IMR-90 (cell line): ENCODE data around the gene USP54. TPM values are rescaled to one million over a fixed set of nuclear protein-coding genes. Genes with fewer than 3 reads are reported as not detected.

ENCODE experiments used
- ATAC-seq: fragments of 200-7000 bp; cut with Tn5 transposase; 2 replicates; pipeline ENCODE4 v1.9.1; 2020; ENCODE audit warnings: low read depth, mild to moderate bottlenecking, moderate library complexity
- BruUV-seq: library from RNA; stranded (reverse); fragments of 400-500 nt; replicated peaks from 2 replicates; lab custom pipeline; 2021; lab: Mats Ljungman, UMichigan
- CTCF ChIA-PET: fragments of 300-600 bp; formaldehyde crosslinking; extraction: SDS; loops from one replicate; lab custom pipeline; 2021; ENCODE audit warnings: antibody characterized with exemption; lab: Yijun Ruan, JAX
- POLR2A ChIA-PET: fragments of 300-600 bp; sonication (Branson Sonifier 250); formaldehyde crosslinking; loops from one replicate; lab custom pipeline; 2022; ENCODE audit warnings: antibody characterized with exemption; ENCODE audit not compliant: unreplicated experiment; lab: Charles Lee
- DNase-seq: peaks from one replicate; pipeline ENCODE4 v3.0.0; 2013
- H2AFZ ChIP-seq: replicated peaks from 2 replicates; pipeline ENCODE3; 2013; ENCODE audit warnings: low read length, mild to moderate bottlenecking; ENCODE audit not compliant: poor library complexity
- H2AK5ac ChIP-seq: 2 replicates; pipeline ENCODE4 v1.6.1; 2013; ENCODE audit warnings: low read depth, low read length, inconsistent platforms
- H2AK9ac ChIP-seq: replicated peaks from 2 replicates; pipeline ENCODE3; 2013; ENCODE audit warnings: mild to moderate bottlenecking, low read depth, low read length, moderate library complexity; ENCODE audit not compliant: poor library complexity
- H2BK120ac ChIP-seq: 2 replicates; pipeline ENCODE4 v1.6.1; 2013; ENCODE audit warnings: low read depth, low read length, inconsistent platforms
- H2BK15ac ChIP-seq: 3 replicates; pipeline ENCODE4 v1.6.1; 2013; ENCODE audit warnings: low read depth, low read length, inconsistent platforms
- H2BK20ac ChIP-seq: 2 replicates; pipeline ENCODE4 v1.6.1; 2013; ENCODE audit warnings: low read depth, mild to moderate bottlenecking, inconsistent platforms, low read length, moderate library complexity
- H2BK5ac ChIP-seq: 2 replicates; pipeline ENCODE4 v1.6.1; 2013; ENCODE audit warnings: mild to moderate bottlenecking, low read depth, low read length, inconsistent platforms; ENCODE audit not compliant: poor library complexity, severe bottlenecking
- H3K14ac ChIP-seq: replicated peaks from 2 replicates; pipeline ENCODE4 v1.6.1; 2013; ENCODE audit warnings: low read depth, low read length, inconsistent platforms
- H3K18ac ChIP-seq: 2 replicates; pipeline ENCODE4 v1.6.1; 2013; ENCODE audit warnings: low read depth, low read length, control low read depth
- H3K23ac ChIP-seq: 2 replicates; pipeline ENCODE4 v1.6.1; 2013; ENCODE audit warnings: low read depth, low read length, inconsistent platforms
- H3K27ac ChIP-seq: 2 replicates; pipeline ENCODE4 v1.5.1; 2013; ENCODE audit warnings: mild to moderate bottlenecking, control low read depth, low read length; ENCODE audit not compliant: insufficient read depth
- H3K27me3 ChIP-seq: 2 replicates; pipeline ENCODE4 v1.6.1; 2013; ENCODE audit warnings: low read length; ENCODE audit not compliant: control insufficient read depth, insufficient read depth
- H3K36me3 ChIP-seq: 2 replicates; pipeline ENCODE4 v1.6.1; 2013; ENCODE audit warnings: low read length, mixed read lengths; ENCODE audit not compliant: control insufficient read depth, insufficient read depth
- H3K4ac ChIP-seq: 2 replicates; pipeline ENCODE4 v1.6.1; 2013; ENCODE audit warnings: low read depth, low read length, inconsistent platforms
- H3K4me1 ChIP-seq: 2 replicates; pipeline ENCODE4 v1.6.1; 2013; ENCODE audit warnings: low read length, mixed read lengths; ENCODE audit not compliant: control insufficient read depth, insufficient read depth
- H3K4me2 ChIP-seq: 2 replicates; pipeline ENCODE4 v1.6.1; 2013; ENCODE audit warnings: low read depth, mild to moderate bottlenecking, control low read depth, low read length, moderate library complexity
- H3K4me3 ChIP-seq: 2 replicates; pipeline ENCODE4 v1.5.1; 2013; ENCODE audit warnings: low read depth, mild to moderate bottlenecking, control low read depth, low read length, moderate library complexity; ENCODE audit not compliant: insufficient read depth
- H3K56ac ChIP-seq: 2 replicates; pipeline ENCODE4 v1.6.1; 2013; ENCODE audit warnings: low read length, inconsistent platforms; ENCODE audit not compliant: insufficient read depth; ENCODE audit errors: extremely low read depth
- H3K79me1 ChIP-seq, 2 experiments: 2 replicates each; pipeline ENCODE4 v1.6.1; 2013; ENCODE audit warnings: low read length in 2 of 2, inconsistent platforms in 1 of 2, low read depth in 1 of 2
- H3K9ac ChIP-seq: 2 replicates; pipeline ENCODE4 v1.6.1; 2013; ENCODE audit warnings: low read depth, low read length, control low read depth
- H3K9me1 ChIP-seq: 2 replicates; pipeline ENCODE4 v1.6.1; 2013; ENCODE audit warnings: low read length, inconsistent platforms; ENCODE audit not compliant: insufficient read depth
- H3K9me3 ChIP-seq: 2 replicates; pipeline ENCODE4 v1.6.1; 2013; ENCODE audit warnings: low read length; ENCODE audit not compliant: control insufficient read depth, insufficient read depth
- H4K20me1 ChIP-seq: 2 replicates; pipeline ENCODE4 v1.6.1; 2013; ENCODE audit warnings: low read length, inconsistent platforms; ENCODE audit not compliant: insufficient read depth
- H4K5ac ChIP-seq: 2 replicates; pipeline ENCODE4 v1.6.1; 2013; ENCODE audit warnings: mild to moderate bottlenecking, low read depth, low read length, control low read depth
- H4K8ac ChIP-seq, 2 experiments: 2 replicates each; pipeline ENCODE4 v1.6.1; 2013; ENCODE audit warnings: low read depth in 2 of 2, low read length in 2 of 2, control low read depth in 1 of 2, inconsistent platforms in 1 of 2
- H4K91ac ChIP-seq: 2 replicates; pipeline ENCODE4 v1.6.1; 2013; ENCODE audit warnings: low read depth, low read length, inconsistent platforms; ENCODE audit not compliant: insufficient read depth
- CTCF ChIP-seq: conservative IDR thresholded peaks from 2 replicates; pipeline ENCODE4 v1.5.1; 2012; ENCODE audit warnings: mild to moderate bottlenecking, low read depth, low read length, improper control_type of control experiment
- ELK1 ChIP-seq: fragments of 150-350 bp; IDR thresholded peaks from 2 replicates; pipeline ENCODE4 v1.6.1; 2016; ENCODE audit warnings: low read depth, mild to moderate bottlenecking, low read length, moderate library complexity, borderline replicate concordance
- FOS ChIP-seq: fragments of 150-350 bp; IDR thresholded peaks from 2 replicates; pipeline ENCODE4 v1.6.1; 2016; ENCODE audit warnings: low read depth, low read length
- MAFK ChIP-seq: IDR thresholded peaks from 2 replicates; pipeline ENCODE4 v1.6.1; 2012; ENCODE audit warnings: low read depth, low read length, improper control_type of control experiment
- MXI1 ChIP-seq: IDR thresholded peaks from 2 replicates; pipeline ENCODE4 v1.6.1; 2012; ENCODE audit warnings: low read depth, mild to moderate bottlenecking, low read length, moderate library complexity, borderline replicate concordance
- RAD21 ChIP-seq: IDR thresholded peaks from 2 replicates; pipeline ENCODE4 v1.6.1; 2012; ENCODE audit warnings: low read length, improper control_type of control experiment
- RCOR1 ChIP-seq: IDR thresholded peaks from 2 replicates; pipeline ENCODE4 v1.6.1; 2012; ENCODE audit warnings: mild to moderate bottlenecking, low read length, improper control_type of control experiment; ENCODE audit not compliant: insufficient replicate concordance
- WGBS, 2 experiments: methylation state at CpG; one replicate each; pipeline versions ENCODE4 v1.1.5 to v1.1.7; 2013; ENCODE audit warnings: missing lambda C conversion rate in 2 of 2; ENCODE audit not compliant: insufficient read length in 1 of 2; ENCODE audit errors: extremely low coverage in 2 of 2; 5-methylcytosine and 5-hydroxymethylcytosine counted together
- dilution Hi-C: fragments of 300-500 bp; cut with HindIII; formaldehyde crosslinking; loops from one replicate; pipeline ENCODE4 v1.14.3; 2018; ENCODE audit warnings: low sequenced_read_pairs; ENCODE audit not compliant: unreplicated experiment
- in situ Hi-C: fragments of 300-500 bp; cut with MboI; formaldehyde crosslinking; loops from 3 replicates; pipeline ENCODE4 v1.14.3; 2019; ENCODE audit warnings: low sequenced_read_pairs, inconsistent platforms, mixed read lengths
- intact Hi-C: fragments of 100-400 bp; cut with micrococcal nuclease; formaldehyde crosslinking; loops from 2 replicates; pipeline ENCODE4 v1.10.0; 2022
- polyA plus RNA-seq, 3 experiments: library from polyadenylated mRNA; depleted of rRNA; stranded (reverse); fragments of >200 nt; gene quantifications; 2 replicates each; pipeline ENCODE4 v1.2.3, GENCODE V29; 2012; ENCODE audit warnings: low replicate concordance in 1 of 3
- total RNA-seq: library from RNA; depleted of rRNA; stranded (reverse); fragments of >200 nt; gene quantifications from 2 replicates; pipeline ENCODE4 v1.2.3, GENCODE V29; 2012

Gene USP54
- total and polyA plus RNA-seq, 2 of the 4 experiments (the other 2 are of a cell fraction): 4.0 to 7.9 TPM

- TF ChIP-seq MAFK: no peak
- no peak for TF ChIP-seq FOS
- TF ChIP-seq MXI1: no peak
- no peak for TF ChIP-seq RCOR1
- no peak for TF ChIP-seq RAD21
- TF ChIP-seq CTCF: no peak
- no peak for TF ChIP-seq ELK1
- no peak overlapping the region for H3K4ac ChIP-seq
- no peak overlapping the region for H2BK15ac ChIP-seq
- H4K91ac ChIP-seq: no peak overlapping the region
- no peak overlapping the region for H2AFZ ChIP-seq
- BruUV-seq: no TSS peak
- in situ Hi-C loops: no loop called here
- no peak overlapping the region for H4K5ac ChIP-seq
- H4K8ac ChIP-seq: no peak overlapping the region
- no peak overlapping the region for H3K18ac ChIP-seq
- H4K20me1 ChIP-seq: peaks cover 3% of the 10 kb centered on the region; the same call in 1 of the 2 replicates
- H2BK20ac ChIP-seq: no peak overlapping the region
- no peak for ATAC-seq
- H3K9me1 ChIP-seq: no peaks in the 10 kb centered on the region; the same call in 1 of the 2 replicates
- peaks cover 21 to 65% of the 10 kb centered on the region in 2 experiments for H3K79me1 ChIP-seq
- dilution Hi-C loops: no loop called here
- no peak overlapping the region for H3K27ac ChIP-seq
- no peak overlapping the region for H2BK5ac ChIP-seq
- H2BK120ac ChIP-seq: no peak overlapping the region
- no peak overlapping the region for H2AK5ac ChIP-seq
- no peak overlapping the region for H3K14ac ChIP-seq
- POLR2A ChIA-PET: interaction anchor here (0.7 kb wide), 1 partner anchor 16 kb away, joined by 22 read pairs; no protein-coding TSS in a partner anchor
- H3K23ac ChIP-seq: no peak overlapping the region
- H3K4me2 ChIP-seq: no peak overlapping the region
- H3K4me3 ChIP-seq: no peak overlapping the region
- peaks cover 1% of the 10 kb centered on the region; the same call in 1 of the 2 replicates for H3K4me1 ChIP-seq
- CTCF ChIA-PET: no interaction called here
- H2AK9ac ChIP-seq: no peak overlapping the region
- H3K9ac ChIP-seq: no peak overlapping the region
- WGBS, 2 experiments: 80% methylated on average over 1 of the region's 4 CpGs; no CpG with 5 or more reads in 1 of the 2 experiments
- no peak for DNase-seq
- no peak overlapping the region for H3K56ac ChIP-seq
- no peaks in the 10 kb centered on the region for H3K27me3 ChIP-seq
- intact Hi-C loops: no loop called here
- no peaks in the 10 kb centered on the region for H3K9me3 ChIP-seq
- H3K36me3 ChIP-seq: no peaks in the 10 kb centered on the region
Observed at GRCh38 chr10:73486601-73487000, 104.5 kb downstream of the USP54 start.
